ENCODE results near the gene GDPD3. TPM values are rescaled to one million over a fixed set of nuclear protein-coding genes. Genes with fewer than 3 reads are reported as not detected.
A peak's percentile ranks its signal among the peaks of the same experiment; 100 is the strongest.

Gene GDPD3
- total and polyA plus RNA-seq, 2 of the 13 experiments (the other 11 are each of a cell fraction or from before 2014, with no cell fraction given), result 18.7 to 20.6 TPM

GRCh38 chr16:30088832-30089624 is 24.3 kb downstream of the GDPD3 start (continued):
- no peak for TF ChIP-seq SRSF9 (IDR thresholded peaks at IDR 0.05; ENCODE audit: borderline replicate concordance, insufficient read depth, low read depth, low read length, poor library complexity, severe bottlenecking)
- TF ChIP-seq ZNF782 (CRISPR knock-in tag; IDR thresholded peaks at IDR 0.05; ENCODE audit: borderline replicate concordance), result no peak
- TF ChIP-seq AFF4 (CRISPR knock-in tag; IDR thresholded peaks at IDR 0.05), result no peak
- no peak for TF ChIP-seq ZNF30 (CRISPR knock-in tag; IDR thresholded peaks at IDR 0.05)
- peak; percentile 40 for TF ChIP-seq SRSF1 (optimal IDR thresholded peaks at IDR 0.05; ENCODE audit: low read depth, low read length)
- no peak for TF ChIP-seq ZNF83 (CRISPR knock-in tag; IDR thresholded peaks at IDR 0.05; ENCODE audit: borderline replicate concordance)
- peak; percentile 41; the same call in 1 of the 2 replicates for TF ChIP-seq MTERF4 (CRISPR knock-in tag; IDR thresholded peaks at IDR 0.05)
- no peak for TF ChIP-seq ZSCAN31 (CRISPR knock-in tag; IDR thresholded peaks at IDR 0.05; ENCODE audit: low read depth)
- no peak for TF ChIP-seq CC2D1A (CRISPR knock-in tag; IDR thresholded peaks at IDR 0.05)
- TF ChIP-seq AGO2 (optimal IDR thresholded peaks at IDR 0.05; ENCODE audit: low read depth, low read length), result peak; percentile 79
- TF ChIP-seq ZNF235 (CRISPR knock-in tag; IDR thresholded peaks at IDR 0.05; ENCODE audit: borderline replicate concordance), result no peak
- TF ChIP-seq RAD21 (CRISPR knock-in tag; IDR thresholded peaks at IDR 0.05), result no peak
- TF ChIP-seq FLYWCH1 (CRISPR knock-in tag; IDR thresholded peaks at IDR 0.05), result no peak
- no peak for TF ChIP-seq ZUFSP (CRISPR knock-in tag; IDR thresholded peaks at IDR 0.05; ENCODE audit: borderline replicate concordance)
- no peak for TF ChIP-seq BCLAF1 (IDR thresholded peaks at IDR 0.05)
- TF ChIP-seq ZNF10 (CRISPR knock-in tag; IDR thresholded peaks at IDR 0.05; ENCODE audit: borderline replicate concordance, low read depth), result no peak
- no peak for TF ChIP-seq NR2F6 (IDR thresholded peaks at IDR 0.05)
- TF ChIP-seq NR2F6 (CRISPR knock-in tag; IDR thresholded peaks at IDR 0.05), result no peak

Measured in HepG2 (cell line).